Measurements from ENCODE around the gene PTPRN2. TPM values are rescaled to one million over a fixed set of nuclear protein-coding genes. Genes with fewer than 3 reads are reported as not detected.
"Not testable (repeated sequence)": the region's sequence is repeated elsewhere in the genome, so short reads cannot be mapped to it uniquely, and the experiment has no call there.

The PTPRN2 gene
- total RNA-seq, 1 donor from 2014 or later: 32.2 TPM

DNA sequence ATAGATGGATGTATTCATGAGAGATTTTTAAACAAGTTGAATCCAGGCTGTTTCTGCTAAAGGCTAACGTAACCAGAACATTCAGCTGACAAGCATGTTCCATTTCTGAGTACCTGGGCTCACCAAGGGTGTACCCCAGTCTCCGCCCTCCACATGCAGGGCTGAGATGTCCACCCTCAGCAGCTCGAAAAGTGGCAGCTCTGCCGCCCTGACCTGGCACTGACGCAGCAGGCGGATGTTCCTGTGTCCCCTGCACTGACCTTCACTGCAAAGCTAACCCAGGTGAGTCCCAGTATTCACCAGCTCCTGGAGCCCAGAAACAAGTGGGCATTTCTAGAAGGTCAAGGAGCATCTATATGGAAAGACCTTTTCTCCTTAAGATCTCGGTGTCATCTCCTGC is 437.4 kb downstream of the PTPRN2 start:
- TF ChIP-seq, protein P1, sequence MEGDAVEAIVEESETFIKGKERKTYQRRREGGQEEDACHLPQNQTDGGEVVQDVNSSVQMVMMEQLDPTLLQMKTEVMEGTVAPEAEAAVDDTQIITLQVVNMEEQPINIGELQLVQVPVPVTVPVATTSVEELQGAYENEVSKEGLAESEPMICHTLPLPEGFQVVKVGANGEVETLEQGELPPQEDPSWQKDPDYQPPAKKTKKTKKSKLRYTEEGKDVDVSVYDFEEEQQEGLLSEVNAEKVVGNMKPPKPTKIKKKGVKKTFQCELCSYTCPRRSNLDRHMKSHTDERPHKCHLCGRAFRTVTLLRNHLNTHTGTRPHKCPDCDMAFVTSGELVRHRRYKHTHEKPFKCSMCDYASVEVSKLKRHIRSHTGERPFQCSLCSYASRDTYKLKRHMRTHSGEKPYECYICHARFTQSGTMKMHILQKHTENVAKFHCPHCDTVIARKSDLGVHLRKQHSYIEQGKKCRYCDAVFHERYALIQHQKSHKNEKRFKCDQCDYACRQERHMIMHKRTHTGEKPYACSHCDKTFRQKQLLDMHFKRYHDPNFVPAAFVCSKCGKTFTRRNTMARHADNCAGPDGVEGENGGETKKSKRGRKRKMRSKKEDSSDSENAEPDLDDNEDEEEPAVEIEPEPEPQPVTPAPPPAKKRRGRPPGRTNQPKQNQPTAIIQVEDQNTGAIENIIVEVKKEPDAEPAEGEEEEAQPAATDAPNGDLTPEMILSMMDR (conservative IDR thresholded peaks at IDR 0.05): no peak
- Mint-ChIP-seq H3K9me3 (peaks cover under 1% of the 10 kb centered on the region), H3K4me1 (no peaks in the 10 kb centered on the region), H3K27me3 (ENCODE audit: low read depth) (no peaks in the 10 kb centered on the region), H3K36me3 (ENCODE audit: low read depth) (peaks cover 3% of the 10 kb centered on the region), H3K27ac (ENCODE audit: unreplicated experiment) (no peak overlapping the region), H3K4me3 (peak overlapping the region; percentile 29)
- DNase-seq (ENCODE audit: low read depth, low spot score): no peak

DNA sequence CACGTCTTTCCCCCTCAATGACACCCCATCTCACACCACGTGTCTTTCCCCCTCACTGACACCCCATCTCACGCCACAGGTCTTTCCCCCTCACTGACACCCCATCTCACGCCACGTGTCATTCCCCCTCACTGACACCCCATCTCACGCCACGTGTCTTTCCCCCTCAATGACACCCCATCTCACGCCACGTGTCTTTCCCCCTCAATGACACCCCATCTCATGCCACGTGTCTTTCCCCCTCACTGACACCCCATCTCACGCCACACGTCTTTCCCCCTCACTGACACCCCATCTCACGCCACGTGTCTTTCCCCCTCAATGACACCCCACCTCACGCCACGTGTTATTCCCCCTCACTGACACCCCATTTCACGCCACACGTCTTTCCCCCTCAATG is 440.2 kb downstream of the PTPRN2 start:
- not testable (repeated sequence) for H3K9me3 Mint-ChIP-seq; H3K36me3 Mint-ChIP-seq (ENCODE audit: low read depth); H3K4me3 Mint-ChIP-seq; H3K4me1 Mint-ChIP-seq; DNase-seq (ENCODE audit: low read depth, low spot score); H3K27ac Mint-ChIP-seq (ENCODE audit: unreplicated experiment); H3K27me3 Mint-ChIP-seq (ENCODE audit: low read depth)

DNA sequence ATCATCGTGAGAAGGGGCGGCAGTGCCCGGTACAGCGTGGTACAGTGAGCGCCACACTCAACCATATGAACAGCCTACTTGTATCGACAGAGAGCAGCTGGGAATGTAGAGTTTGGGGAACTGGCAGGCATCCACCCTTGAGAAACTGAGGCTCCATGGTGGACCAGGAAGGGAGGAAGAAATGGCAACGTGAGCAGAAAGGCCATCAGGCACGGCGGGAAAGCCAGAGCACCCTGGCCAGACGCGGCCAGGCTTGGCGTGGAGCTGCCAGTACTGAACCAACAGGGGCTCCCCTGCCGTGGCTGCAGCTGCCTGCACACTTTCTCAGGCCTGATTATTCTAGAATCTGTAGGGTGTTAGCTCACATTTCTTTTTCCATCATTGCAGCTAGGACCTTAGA is 442.3 kb downstream of the PTPRN2 start:
- H3K27ac Mint-ChIP-seq (ENCODE audit: unreplicated experiment): no peak overlapping the region
- H3K4me1 Mint-ChIP-seq: peaks cover 26% of the 10 kb centered on the region
- TF ChIP-seq, protein P1 (conservative IDR thresholded peaks at IDR 0.05): no peak
- H3K36me3 Mint-ChIP-seq (ENCODE audit: low read depth): no peaks in the 10 kb centered on the region
- DNase-seq (ENCODE audit: low read depth, low spot score): no peak
- no peak overlapping the region for H3K4me3 Mint-ChIP-seq
- H3K9me3 Mint-ChIP-seq: no peaks in the 10 kb centered on the region
- no peaks in the 10 kb centered on the region for H3K27me3 Mint-ChIP-seq (ENCODE audit: low read depth)

DNA sequence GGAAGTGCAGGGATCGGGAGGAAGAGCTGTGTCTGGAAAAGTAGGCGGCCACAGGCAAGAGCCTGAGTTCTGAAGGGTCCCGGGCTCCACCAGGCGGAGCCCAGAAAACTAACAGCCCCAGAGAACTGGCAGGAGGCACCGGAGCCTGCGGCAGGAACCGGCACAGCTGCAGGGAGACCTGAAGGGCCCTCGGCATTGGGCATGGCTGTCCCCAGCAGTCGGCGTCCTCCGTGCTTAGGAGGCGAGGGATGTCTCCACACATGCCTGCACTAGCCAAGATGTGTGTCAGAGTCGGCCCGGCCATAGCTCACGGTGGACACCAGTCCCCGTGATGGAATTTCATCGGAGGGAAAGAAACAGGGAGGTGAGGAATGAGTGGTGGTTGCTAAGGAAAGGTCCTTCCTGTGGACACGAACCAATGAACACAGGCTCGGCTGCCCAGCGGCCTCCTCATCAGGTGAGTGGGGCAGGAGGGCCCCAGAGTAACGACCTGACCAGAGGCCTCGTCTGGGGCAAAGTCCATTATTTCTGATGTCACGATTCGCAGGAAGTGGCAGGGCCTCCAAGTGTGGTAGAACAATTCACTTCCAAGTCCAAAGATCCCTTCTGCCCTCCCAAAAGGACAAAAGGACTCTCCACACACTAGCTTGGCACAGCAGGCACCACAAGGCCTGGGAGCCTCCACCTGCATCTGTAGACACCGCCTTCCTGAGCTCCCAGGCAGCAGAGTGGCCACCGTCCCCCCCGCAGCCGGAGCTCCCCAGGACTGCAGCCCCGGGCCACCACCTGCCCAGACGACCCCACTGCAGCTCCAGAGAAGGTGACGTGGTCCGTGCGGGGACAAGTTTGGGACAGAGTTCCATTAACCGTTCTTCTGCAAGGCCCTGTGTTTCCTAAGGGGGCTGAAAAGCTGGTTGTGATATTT is 444.2 kb downstream of the PTPRN2 start:
- no peak for DNase-seq (ENCODE audit: low read depth, low spot score)
- peaks cover 26% of the 10 kb centered on the region for H3K4me1 Mint-ChIP-seq
- no peaks in the 10 kb centered on the region for H3K9me3 Mint-ChIP-seq
- TF ChIP-seq, protein P1 (conservative IDR thresholded peaks at IDR 0.05): no peak
- H3K27me3 Mint-ChIP-seq (ENCODE audit: low read depth): no peaks in the 10 kb centered on the region
- no peaks in the 10 kb centered on the region for H3K36me3 Mint-ChIP-seq (ENCODE audit: low read depth)
- no peak overlapping the region for H3K4me3 Mint-ChIP-seq
- H3K27ac Mint-ChIP-seq (ENCODE audit: unreplicated experiment): peak overlapping the region; percentile 65

DNA sequence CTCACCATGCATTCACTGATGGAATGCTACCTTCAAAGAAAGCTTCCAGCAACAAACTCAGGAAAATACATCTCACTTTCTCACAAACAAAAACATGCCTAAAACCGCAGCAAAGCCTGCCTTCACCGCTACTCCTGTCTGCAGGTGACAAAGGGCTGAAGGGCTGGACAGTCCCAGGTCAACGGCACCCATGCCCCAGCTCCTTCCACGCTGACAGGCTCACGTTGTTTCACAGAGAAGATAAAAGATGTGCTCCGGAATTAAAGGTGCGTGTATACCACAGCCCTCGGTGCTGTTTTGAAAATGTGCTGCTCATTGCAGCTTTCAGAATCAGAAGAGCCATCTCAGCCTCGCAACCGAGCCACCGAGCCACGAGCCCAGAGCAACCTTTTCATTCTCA is 445.0 kb downstream of the PTPRN2 start:
- H3K4me3 Mint-ChIP-seq: no peak overlapping the region
- no peaks in the 10 kb centered on the region for H3K36me3 Mint-ChIP-seq (ENCODE audit: low read depth)
- DNase-seq (ENCODE audit: low read depth, low spot score): no peak
- H3K27ac Mint-ChIP-seq (ENCODE audit: unreplicated experiment): peak overlapping the region; percentile 65
- no peaks in the 10 kb centered on the region for H3K9me3 Mint-ChIP-seq
- H3K27me3 Mint-ChIP-seq (ENCODE audit: low read depth): no peaks in the 10 kb centered on the region
- TF ChIP-seq, protein P1 (conservative IDR thresholded peaks at IDR 0.05): no peak
- peaks cover 26% of the 10 kb centered on the region for H3K4me1 Mint-ChIP-seq

DNA sequence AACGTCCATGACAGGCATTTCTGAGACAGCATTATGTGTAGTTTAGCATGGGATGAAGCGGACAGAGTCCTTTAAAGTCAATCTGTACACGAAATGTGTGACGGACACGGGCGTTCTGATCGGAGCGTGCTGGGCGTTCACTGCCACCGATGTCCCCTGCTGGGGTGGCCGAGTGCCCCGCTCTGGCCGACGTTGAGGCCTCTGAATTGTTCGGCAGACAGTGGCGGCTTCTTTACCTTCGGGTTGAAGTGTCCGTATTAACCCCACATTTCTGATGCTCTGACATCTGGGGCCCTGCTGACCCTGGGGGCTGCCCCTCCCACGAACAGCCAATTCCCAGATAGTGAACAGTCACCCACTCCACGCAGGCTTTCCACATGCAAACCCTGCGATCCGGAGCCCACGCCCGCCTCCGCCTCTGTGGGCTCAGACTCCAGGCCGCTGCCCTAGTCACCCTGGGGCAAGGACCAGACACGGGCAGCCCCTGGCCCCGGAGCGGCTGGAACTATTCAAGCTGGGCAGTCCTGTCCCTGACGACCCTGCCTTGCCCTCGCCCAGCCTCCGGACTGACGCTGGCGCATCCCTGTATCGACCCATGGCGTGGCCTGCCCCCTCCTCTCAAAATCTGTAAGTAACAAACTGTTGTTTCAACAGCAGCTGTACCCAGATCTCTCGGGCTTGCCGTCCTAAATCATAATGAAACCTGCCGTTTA is 445.7 kb downstream of the PTPRN2 start:
- H3K36me3 Mint-ChIP-seq (ENCODE audit: low read depth): no peaks in the 10 kb centered on the region
- no peak for DNase-seq (ENCODE audit: low read depth, low spot score)
- peak overlapping the region; percentile 73 for H3K27ac Mint-ChIP-seq (ENCODE audit: unreplicated experiment)
- no peak overlapping the region for H3K4me3 Mint-ChIP-seq
- TF ChIP-seq, protein P1 (conservative IDR thresholded peaks at IDR 0.05): no peak
- H3K9me3 Mint-ChIP-seq: no peaks in the 10 kb centered on the region
- H3K4me1 Mint-ChIP-seq: peaks cover 26% of the 10 kb centered on the region
- H3K27me3 Mint-ChIP-seq (ENCODE audit: low read depth): no peaks in the 10 kb centered on the region
